Measurements from ENCODE around the gene ZMYND11. TPM values are rescaled to one million over a fixed set of nuclear protein-coding genes. Genes with fewer than 3 reads are reported as not detected.

Gene ZMYND11
- total RNA-seq, 1 experiment from 2014 or later: 101 TPM

DNA sequence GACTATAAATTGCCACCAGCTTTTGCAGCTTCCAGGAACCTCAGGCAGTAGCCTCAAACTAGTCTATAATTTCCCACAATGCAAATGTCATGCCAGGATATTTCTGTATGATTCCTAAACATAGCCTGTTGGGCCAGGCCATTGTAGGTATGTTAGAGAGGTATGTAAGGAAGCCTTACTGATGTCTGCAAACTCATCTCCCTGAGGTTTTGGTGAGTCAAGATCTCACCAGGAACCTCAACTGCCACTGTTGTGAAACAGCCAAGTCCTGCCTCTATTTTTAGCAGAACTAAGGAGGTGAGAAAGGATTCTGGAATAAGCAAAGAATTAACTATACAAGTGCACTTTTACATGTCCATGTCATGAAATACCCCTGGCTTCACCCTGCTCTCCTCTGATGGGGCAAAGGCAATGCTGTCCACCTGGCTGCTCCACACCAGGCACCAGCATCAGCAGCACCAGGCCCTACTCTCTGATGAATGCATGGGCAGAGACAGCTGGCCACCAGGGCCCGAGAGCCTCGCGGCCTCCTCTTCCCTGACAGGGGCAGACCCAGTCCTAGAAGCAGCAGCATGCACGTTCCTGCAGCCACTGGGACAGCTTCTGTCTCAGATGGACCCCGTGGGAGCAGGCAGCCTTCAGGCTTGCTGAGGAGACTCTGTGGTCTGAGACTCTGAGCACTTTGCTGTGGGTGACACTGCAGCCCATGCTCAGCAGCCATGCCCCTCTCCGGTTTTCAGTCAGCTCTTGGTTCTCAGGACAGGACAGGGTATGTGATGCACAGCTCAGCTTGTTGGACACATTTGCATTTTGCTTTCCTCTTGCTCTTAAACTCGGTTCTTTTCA is 147.3 kb downstream of the ZMYND11 start:
- 0 out of 2 replicates have a peak, but pooled peaks cover 1% of the 10 kb centered on the region for H3K36me3 ChIP-seq (ENCODE audit: control insufficient read depth, insufficient read depth, low read length)
- CTCF ChIA-PET: no interaction called here
- H3K27ac Mint-ChIP-seq (ENCODE audit: unreplicated experiment): no peak overlapping the region

DNA sequence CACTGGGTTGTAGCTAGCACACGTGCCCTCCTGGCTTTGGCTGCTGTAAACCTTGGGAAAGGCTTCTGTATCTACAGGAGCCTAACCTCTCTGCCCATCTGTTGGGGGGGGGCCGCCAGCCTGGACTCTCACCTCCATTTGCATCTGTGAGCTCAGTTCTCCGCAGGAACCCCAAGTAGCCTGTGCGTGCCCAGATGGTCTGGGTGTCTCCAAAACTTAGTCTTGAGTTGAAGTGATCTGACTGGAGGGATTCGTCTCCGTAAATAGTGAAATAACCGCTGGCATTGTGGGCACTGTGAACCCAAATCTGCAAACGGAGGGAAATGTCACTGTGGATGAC is 147.9 kb downstream of the ZMYND11 start:
- Histone ChIP-seq H3K27me3 (replicated peaks; ENCODE audit: control insufficient read depth, insufficient read depth, low read length) (no peaks in the 10 kb centered on the region), H3K4me3 (ENCODE audit: low read depth, low read length) (no peak overlapping the region), H3K36me3 (ENCODE audit: control insufficient read depth, insufficient read depth, low read length) (0 out of 2 replicates have a peak, but pooled peaks cover 1% of the 10 kb centered on the region), H3K4me1 (peaks cover 6% of the 10 kb centered on the region; the same call in 1 of the 2 replicates), H3K9me3 (no peaks in the 10 kb centered on the region)
- intact Hi-C loops (cut with micrococcal nuclease; ENCODE audit: unreplicated experiment): no loop called here
- no peak for DNase-seq
- Mint-ChIP-seq H3K27ac (ENCODE audit: unreplicated experiment) (no peak overlapping the region), H3K4me3 (ENCODE audit: unreplicated experiment) (no peak overlapping the region), H3K4me1 (ENCODE audit: low read depth, unreplicated experiment) (no peaks in the 10 kb centered on the region), H3K27me3 (ENCODE audit: insufficient read depth, unreplicated experiment) (no peaks in the 10 kb centered on the region), H3K36me3 (ENCODE audit: insufficient read depth, unreplicated experiment) (peaks cover 2% of the 10 kb centered on the region), H3K9me3 (ENCODE audit: unreplicated experiment) (no peaks in the 10 kb centered on the region)
- TF ChIP-seq, protein P1, sequence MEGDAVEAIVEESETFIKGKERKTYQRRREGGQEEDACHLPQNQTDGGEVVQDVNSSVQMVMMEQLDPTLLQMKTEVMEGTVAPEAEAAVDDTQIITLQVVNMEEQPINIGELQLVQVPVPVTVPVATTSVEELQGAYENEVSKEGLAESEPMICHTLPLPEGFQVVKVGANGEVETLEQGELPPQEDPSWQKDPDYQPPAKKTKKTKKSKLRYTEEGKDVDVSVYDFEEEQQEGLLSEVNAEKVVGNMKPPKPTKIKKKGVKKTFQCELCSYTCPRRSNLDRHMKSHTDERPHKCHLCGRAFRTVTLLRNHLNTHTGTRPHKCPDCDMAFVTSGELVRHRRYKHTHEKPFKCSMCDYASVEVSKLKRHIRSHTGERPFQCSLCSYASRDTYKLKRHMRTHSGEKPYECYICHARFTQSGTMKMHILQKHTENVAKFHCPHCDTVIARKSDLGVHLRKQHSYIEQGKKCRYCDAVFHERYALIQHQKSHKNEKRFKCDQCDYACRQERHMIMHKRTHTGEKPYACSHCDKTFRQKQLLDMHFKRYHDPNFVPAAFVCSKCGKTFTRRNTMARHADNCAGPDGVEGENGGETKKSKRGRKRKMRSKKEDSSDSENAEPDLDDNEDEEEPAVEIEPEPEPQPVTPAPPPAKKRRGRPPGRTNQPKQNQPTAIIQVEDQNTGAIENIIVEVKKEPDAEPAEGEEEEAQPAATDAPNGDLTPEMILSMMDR (IDR thresholded peaks at IDR 0.05; ENCODE audit: insufficient read depth in 1 of 2, low read depth in 1 of 2, low read length in 1 of 2, severe bottlenecking in 1 of 2, unreplicated experiment in 1 of 2): no peak
- ChIA-PET CTCF (no interaction called here), POLR2A (no interaction called here)
- BruUV-seq (replicated peaks): no TSS peak

More for the DNA sequence above, 147.3 kb downstream of the ZMYND11 start:
- H3K4me3 ChIP-seq (ENCODE audit: low read depth, low read length): no peak overlapping the region
- BruUV-seq (replicated peaks): no TSS peak
- no peaks in the 10 kb centered on the region; the same call in 1 of the 2 replicates for H3K4me1 ChIP-seq
- Mint-ChIP-seq H3K36me3 (ENCODE audit: insufficient read depth, unreplicated experiment) (peaks cover 6% of the 10 kb centered on the region), H3K27me3 (ENCODE audit: insufficient read depth, unreplicated experiment) (no peaks in the 10 kb centered on the region), H3K9me3 (ENCODE audit: unreplicated experiment) (no peaks in the 10 kb centered on the region), H3K4me3 (ENCODE audit: unreplicated experiment) (no peak overlapping the region), H3K4me1 (ENCODE audit: low read depth, unreplicated experiment) (no peaks in the 10 kb centered on the region)
- intact Hi-C loops (cut with micrococcal nuclease; ENCODE audit: unreplicated experiment): no loop called here
- H3K9me3 ChIP-seq: no peaks in the 10 kb centered on the region
- no peak for DNase-seq
- TF ChIP-seq, protein P1 (IDR thresholded peaks at IDR 0.05; ENCODE audit: insufficient read depth in 1 of 2, low read depth in 1 of 2, low read length in 1 of 2, severe bottlenecking in 1 of 2, unreplicated experiment in 1 of 2): no peak
- H3K27me3 ChIP-seq (replicated peaks; ENCODE audit: control insufficient read depth, insufficient read depth, low read length): no peaks in the 10 kb centered on the region
- POLR2A ChIA-PET: no interaction called here

DNA sequence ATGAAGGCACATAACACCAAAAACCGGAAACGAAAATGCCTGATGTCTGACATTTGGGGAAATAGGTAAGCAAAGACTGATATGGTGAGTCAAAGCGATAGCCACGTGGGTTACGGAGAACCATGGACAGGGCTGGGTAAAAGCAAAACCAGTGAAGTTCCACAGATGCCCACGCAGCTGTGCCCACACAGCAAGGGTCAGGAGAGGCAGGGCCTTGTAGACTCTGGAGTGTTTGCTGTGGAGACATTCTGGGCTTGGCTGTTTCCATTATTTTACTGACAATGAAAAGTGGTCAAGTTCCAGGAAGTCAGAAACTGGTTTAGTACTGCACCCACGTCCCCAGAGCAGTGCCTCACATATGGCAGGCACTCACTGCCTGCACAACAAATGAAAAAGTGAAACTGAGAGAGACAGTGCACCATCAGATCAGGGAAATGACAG is 148.7 kb downstream of the ZMYND11 start:
- ChIA-PET CTCF (no interaction called here), POLR2A (no interaction called here)
- no peak for DNase-seq
- no peaks in the 10 kb centered on the region for H3K4me1 Mint-ChIP-seq (ENCODE audit: low read depth, unreplicated experiment)
- BruUV-seq (replicated peaks): no TSS peak
- no peaks in the 10 kb centered on the region for H3K36me3 Mint-ChIP-seq (ENCODE audit: insufficient read depth, unreplicated experiment)
- no peak overlapping the region for H3K27ac Mint-ChIP-seq (ENCODE audit: unreplicated experiment)
- intact Hi-C loops (cut with micrococcal nuclease; ENCODE audit: unreplicated experiment): no loop called here
- 0 out of 2 replicates have a peak, but pooled peaks cover 1% of the 10 kb centered on the region for H3K36me3 ChIP-seq (ENCODE audit: control insufficient read depth, insufficient read depth, low read length)
- no peaks in the 10 kb centered on the region for H3K27me3 Mint-ChIP-seq (ENCODE audit: insufficient read depth, unreplicated experiment)
- peaks cover 7% of the 10 kb centered on the region; the same call in 1 of the 2 replicates for H3K4me1 ChIP-seq
- H3K27me3 ChIP-seq (replicated peaks; ENCODE audit: control insufficient read depth, insufficient read depth, low read length): no peaks in the 10 kb centered on the region
- H3K4me3 ChIP-seq (ENCODE audit: low read depth, low read length): no peak overlapping the region
- no peak overlapping the region for H3K4me3 Mint-ChIP-seq (ENCODE audit: unreplicated experiment)
- TF ChIP-seq, protein P1 (IDR thresholded peaks at IDR 0.05; ENCODE audit: insufficient read depth in 1 of 2, low read depth in 1 of 2, low read length in 1 of 2, severe bottlenecking in 1 of 2, unreplicated experiment in 1 of 2): no peak
- H3K9me3 ChIP-seq: no peaks in the 10 kb centered on the region
- no peaks in the 10 kb centered on the region for H3K9me3 Mint-ChIP-seq (ENCODE audit: unreplicated experiment)
